Activated CD8-positive, alpha-beta memory T cell treated with anti-CD3 and anti-CD28 coated beads for 24 hours (primary cell): Measurements from ENCODE around the gene ARL9.

Experiments
- DNase-seq: peaks from one replicate; pipeline ENCODE4 v3.0.0-alpha.2; 2020

Gene ARL9

DNA sequence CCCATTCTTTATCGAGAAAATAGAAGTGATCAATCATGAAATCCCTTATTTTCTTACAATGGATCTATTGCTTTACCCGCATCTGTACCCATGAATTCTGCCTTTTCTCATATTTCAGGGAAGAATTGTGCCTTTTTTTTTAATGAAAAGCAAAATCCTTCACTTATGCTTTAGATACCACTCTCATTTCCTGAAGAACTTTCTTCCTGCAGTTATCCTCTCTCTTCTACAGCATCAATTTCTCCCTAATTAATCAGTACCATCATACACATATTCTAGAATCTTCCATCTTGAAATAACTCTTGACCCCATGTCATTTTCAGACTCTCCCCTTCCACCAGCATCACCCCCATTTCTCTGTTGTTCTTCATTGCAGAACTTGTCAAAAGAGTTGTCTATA is 26.6 kb downstream of the ARL9 start:
- DNase-seq: no peak

DNA sequence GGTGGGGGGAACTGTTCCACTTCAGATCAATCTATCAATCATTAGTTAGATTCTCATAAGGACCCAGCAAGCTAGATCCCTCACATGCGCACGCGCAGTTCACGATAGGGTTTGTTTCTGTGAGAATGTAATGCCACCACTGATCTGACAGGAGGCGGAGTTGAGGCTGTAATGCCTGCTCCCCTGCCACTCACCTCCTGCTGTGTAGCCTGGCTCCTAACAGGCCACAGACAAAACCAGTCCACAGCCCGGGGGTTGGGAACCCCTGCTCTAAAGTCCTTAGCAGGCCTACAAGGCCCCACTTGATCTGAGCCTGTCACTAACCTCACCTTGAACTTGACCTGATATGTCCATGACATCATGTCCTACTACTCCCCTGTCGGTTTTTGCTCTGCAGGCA is 30.3 kb downstream of the ARL9 start:
- no peak for DNase-seq

- DNase-seq: no peak
Measured at GRCh38 chr4:56537147-56537546, 31.6 kb downstream of the ARL9 start.

DNA sequence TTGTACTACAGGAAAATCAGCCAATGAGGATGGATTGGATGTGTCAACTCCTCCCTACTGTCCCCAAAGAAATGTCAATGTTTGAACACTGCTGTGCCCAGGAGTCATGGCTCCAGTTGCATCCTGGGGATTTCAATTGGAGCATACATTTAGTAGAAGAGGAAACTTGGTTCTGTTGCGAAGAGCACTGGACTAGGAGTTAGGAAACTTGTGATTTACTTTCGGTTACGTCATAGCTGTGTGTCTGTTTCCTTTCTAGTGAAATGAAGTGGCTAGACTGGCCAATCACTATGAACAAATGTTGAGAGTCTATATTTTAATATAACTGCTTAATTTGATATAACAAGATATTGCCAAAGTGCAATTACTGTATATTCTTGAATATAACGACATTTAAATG is 35.2 kb downstream of the ARL9 start:
- no peak for DNase-seq

- DNase-seq: peak; percentile 97
Measured at GRCh38 chr4:56544573-56545131, 39.1 kb downstream of the ARL9 start.

DNA sequence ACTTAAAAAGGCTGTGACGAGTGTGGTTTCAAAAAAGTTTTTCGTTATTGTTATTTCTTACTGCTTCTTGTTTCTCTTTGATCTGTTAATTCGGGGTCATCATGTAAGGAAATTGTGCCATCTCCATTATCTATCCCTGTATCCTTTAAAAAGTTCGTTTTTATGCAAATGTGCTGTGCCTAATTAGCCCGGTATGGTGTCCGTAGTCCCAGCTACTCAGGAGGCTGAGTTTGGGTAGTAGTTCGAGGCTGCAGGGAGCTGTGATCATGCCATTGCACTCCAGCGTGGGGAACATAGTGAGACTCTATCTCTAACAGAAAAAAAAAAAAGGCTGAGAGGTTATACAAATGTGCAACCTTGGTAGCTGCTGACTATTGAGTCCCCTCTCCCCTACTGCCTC is 45.1 kb downstream of the ARL9 start:
- DNase-seq: no peak

DNA sequence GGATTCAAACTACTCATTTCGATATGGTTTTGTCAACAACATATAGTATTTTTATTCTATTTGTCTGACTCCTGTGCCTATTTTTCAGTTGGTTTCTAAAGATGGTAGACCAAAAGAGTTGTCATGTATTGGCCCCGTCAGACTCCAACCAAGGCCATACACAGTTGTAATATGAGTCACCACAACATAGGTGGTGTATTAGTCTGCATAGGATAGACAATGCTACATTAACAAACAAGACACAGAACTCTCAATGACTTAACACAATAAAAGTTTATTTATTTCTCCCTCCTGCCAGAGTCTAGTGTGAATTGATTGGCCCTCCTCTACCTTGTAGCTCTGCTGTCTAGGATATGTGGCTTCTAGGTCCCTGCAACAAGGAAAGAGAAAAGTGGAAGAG is 45.9 kb downstream of the ARL9 start:
- no peak for DNase-seq

DNA sequence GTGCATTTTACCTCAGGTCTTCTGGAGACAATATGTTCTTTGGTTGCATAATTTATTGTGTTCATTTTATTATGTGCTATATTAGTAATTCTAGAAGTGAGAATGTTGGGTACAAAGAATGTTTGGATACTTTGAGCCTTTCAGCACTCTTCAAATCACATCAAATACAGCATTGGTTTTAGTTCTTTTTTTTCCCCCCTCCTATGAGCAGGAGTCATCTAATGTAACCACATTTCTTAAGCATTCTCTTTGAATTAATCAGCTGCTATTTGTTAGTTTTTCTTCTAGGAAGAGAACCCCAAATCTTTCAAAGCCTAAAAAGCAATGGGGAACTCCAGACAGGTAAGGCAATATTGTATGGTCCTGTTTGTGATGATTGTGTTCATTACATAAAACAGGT is 46.7 kb downstream of the ARL9 start:
- DNase-seq: no peak

- no peak for DNase-seq
Measured at GRCh38 chr4:56570041-56570440, 64.5 kb downstream of the ARL9 start.
